OCI-LY7 (cell line): ENCODE measurements around the gene PDE5A. TPM values are rescaled to one million over a fixed set of nuclear protein-coding genes. Genes with fewer than 3 reads are reported as not detected.

Source experiments
- BruUV-seq: library from RNA; stranded (reverse); fragments of 400-500 nt; replicated peaks from 2 replicates; lab custom pipeline; 2021; lab: Mats Ljungman, UMichigan
- CTCF ChIA-PET: fragments of 300-600 bp; sonication (Branson Sonifier 250); formaldehyde crosslinking; loops from one replicate; lab custom pipeline; 2022; ENCODE audit warnings: antibody characterized with exemption; ENCODE audit not compliant: unreplicated experiment; lab: Charles Lee
- POLR2A ChIA-PET: fragments of 300-600 bp; sonication (Branson Sonifier 250); formaldehyde crosslinking; loops from one replicate; lab custom pipeline; 2022; ENCODE audit warnings: antibody characterized with exemption; lab: Charles Lee
- DNase-seq: peaks from one replicate; pipeline ENCODE4 v3.0.0-alpha.2; 2015; ENCODE audit warnings: low spot score
- H2AFZ ChIP-seq: fragments of 200-600 bp; sonication (generic), shearing (Covaris generic); 2 replicates; pipeline ENCODE4 v1.6.1; 2014; ENCODE audit warnings: mild to moderate bottlenecking, antibody characterized with exemption, low read length, moderate library complexity
- H3K27ac ChIP-seq: fragments of 200-600 bp; sonication (generic); 2 replicates; pipeline ENCODE4 v1.5.1; 2014; ENCODE audit warnings: mixed run types, low read depth, mild to moderate bottlenecking, moderate library complexity, low read length, inconsistent platforms; ENCODE audit not compliant: poor library complexity, severe bottlenecking
- H3K36me3 ChIP-seq: fragments of 200-600 bp; sonication (generic); 2 replicates; pipeline ENCODE4 v1.6.1; 2014; ENCODE audit warnings: mild to moderate bottlenecking, antibody characterized with exemption, low read length, moderate library complexity, mixed read lengths; ENCODE audit not compliant: insufficient read depth
- H3K4me1 ChIP-seq: fragments of 200-600 bp; sonication (generic); 2 replicates; pipeline ENCODE4 v1.5.1; 2014; ENCODE audit warnings: mild to moderate bottlenecking, low read length; ENCODE audit not compliant: insufficient read depth, poor library complexity, severe bottlenecking
- H3K4me2 ChIP-seq: fragments of 200-600 bp; sonication (generic); 2 replicates; pipeline ENCODE4 v1.6.1; 2014; ENCODE audit warnings: mild to moderate bottlenecking, low read length
- H3K4me3 ChIP-seq: fragments of 200-600 bp; sonication (generic); 2 replicates; pipeline ENCODE4 v1.5.1; 2014; ENCODE audit warnings: mild to moderate bottlenecking, low read depth, low read length; ENCODE audit not compliant: poor library complexity, severe bottlenecking
- H3K79me2 ChIP-seq: fragments of 200-600 bp; sonication (generic); 2 replicates; pipeline ENCODE4 v1.6.1; 2016; ENCODE audit warnings: low read depth, mild to moderate bottlenecking, low read length, moderate library complexity, mixed read lengths; ENCODE audit not compliant: insufficient read depth
- H3K9me2 ChIP-seq: fragments of 200-600 bp; sonication (generic); 2 replicates; pipeline ENCODE4 v1.6.1; 2016; ENCODE audit warnings: mild to moderate bottlenecking, low read length, mixed read lengths; ENCODE audit not compliant: insufficient read depth
- H3K9me3 ChIP-seq: fragments of 200-600 bp; sonication (generic); 2 replicates; pipeline ENCODE4 v1.6.1; 2014; ENCODE audit warnings: mild to moderate bottlenecking, mixed run types, low read length, mixed read lengths
- H4K20me1 ChIP-seq: fragments of 200-600 bp; sonication (generic); 2 replicates; pipeline ENCODE4 v1.6.1; 2014; ENCODE audit warnings: mild to moderate bottlenecking, antibody characterized with exemption, low read length, moderate library complexity, mixed read lengths; ENCODE audit not compliant: insufficient read depth
- EZH2phosphoT487 ChIP-seq: fragments of 200-600 bp; sonication (generic); IDR thresholded peaks from 2 replicates; pipeline ENCODE4 v1.6.1; 2018; ENCODE audit warnings: low read depth, borderline replicate concordance, mild to moderate bottlenecking, mixed run types, antibody characterized with exemption, low read length, moderate library complexity, mixed read lengths
- intact Hi-C: fragments of 100-400 bp; cut with micrococcal nuclease; formaldehyde crosslinking; loops from one replicate; pipeline ENCODE4 v1.10.0; 2022; ENCODE audit not compliant: unreplicated experiment
- total RNA-seq, 2 experiments: library from RNA; depleted of rRNA in 1 of 2; stranded (reverse); fragments of >200 nt in 1 of 2; shearing (Covaris generic) in 1 of 2; gene quantifications; 2 replicates each; pipeline ENCODE4 v1.2.3, GENCODE V29; 2014 to 2022
- TF ChIP-seq, protein P1 (sequence below): fragments of 200-600 bp; sonication (generic); conservative IDR thresholded peaks from 2 replicates; pipeline ENCODE4 v1.5.1; 2014; ENCODE audit warnings: mild to moderate bottlenecking, antibody characterized with exemption, low read length, moderate library complexity, mixed read lengths

PDE5A gene
- total RNA-seq, 2 experiments from 2014 or later = 0.22 to 1.4 TPM

DNA sequence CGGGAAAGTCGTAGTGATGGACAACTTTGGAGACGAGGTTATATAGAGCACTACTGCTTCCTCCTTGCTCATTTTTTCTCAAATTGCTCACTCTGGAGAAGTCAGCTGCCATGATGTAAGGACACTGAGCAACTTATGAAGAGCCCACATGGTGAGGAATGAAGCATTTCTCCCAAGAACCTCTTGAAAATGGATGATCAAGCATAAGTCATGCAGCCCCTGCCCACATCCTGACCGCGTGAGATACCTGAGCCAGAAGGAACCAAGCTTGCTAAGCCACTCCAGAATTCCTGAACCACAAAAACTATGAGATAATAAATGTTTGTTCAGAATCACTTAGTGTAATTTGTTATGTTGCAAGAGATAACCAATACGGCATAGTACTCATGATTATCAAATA, 42.8 kb downstream of the PDE5A start:
- no peak for DNase-seq
- H2AFZ ChIP-seq = no peak overlapping the region
- BruUV-seq = no TSS peak
- ChIA-PET CTCF (no interaction called here), POLR2A (no interaction called here)
- H3K4me1 ChIP-seq = no peaks in the 10 kb centered on the region
- H3K79me2 ChIP-seq = no peaks in the 10 kb centered on the region
- no peaks in the 10 kb centered on the region for H3K9me2 ChIP-seq
- no peaks in the 10 kb centered on the region for H3K36me3 ChIP-seq
- H3K4me3 ChIP-seq = no peak overlapping the region
- TF ChIP-seq, protein P1, sequence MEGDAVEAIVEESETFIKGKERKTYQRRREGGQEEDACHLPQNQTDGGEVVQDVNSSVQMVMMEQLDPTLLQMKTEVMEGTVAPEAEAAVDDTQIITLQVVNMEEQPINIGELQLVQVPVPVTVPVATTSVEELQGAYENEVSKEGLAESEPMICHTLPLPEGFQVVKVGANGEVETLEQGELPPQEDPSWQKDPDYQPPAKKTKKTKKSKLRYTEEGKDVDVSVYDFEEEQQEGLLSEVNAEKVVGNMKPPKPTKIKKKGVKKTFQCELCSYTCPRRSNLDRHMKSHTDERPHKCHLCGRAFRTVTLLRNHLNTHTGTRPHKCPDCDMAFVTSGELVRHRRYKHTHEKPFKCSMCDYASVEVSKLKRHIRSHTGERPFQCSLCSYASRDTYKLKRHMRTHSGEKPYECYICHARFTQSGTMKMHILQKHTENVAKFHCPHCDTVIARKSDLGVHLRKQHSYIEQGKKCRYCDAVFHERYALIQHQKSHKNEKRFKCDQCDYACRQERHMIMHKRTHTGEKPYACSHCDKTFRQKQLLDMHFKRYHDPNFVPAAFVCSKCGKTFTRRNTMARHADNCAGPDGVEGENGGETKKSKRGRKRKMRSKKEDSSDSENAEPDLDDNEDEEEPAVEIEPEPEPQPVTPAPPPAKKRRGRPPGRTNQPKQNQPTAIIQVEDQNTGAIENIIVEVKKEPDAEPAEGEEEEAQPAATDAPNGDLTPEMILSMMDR = no peak
- TF ChIP-seq EZH2phosphoT487 = no peak
- no peak overlapping the region for H3K4me2 ChIP-seq
- H3K9me3 ChIP-seq = no peaks in the 10 kb centered on the region
- H3K27ac ChIP-seq = no peak overlapping the region
- intact Hi-C loops = no loop called here
- H4K20me1 ChIP-seq = no peaks in the 10 kb centered on the region

DNA sequence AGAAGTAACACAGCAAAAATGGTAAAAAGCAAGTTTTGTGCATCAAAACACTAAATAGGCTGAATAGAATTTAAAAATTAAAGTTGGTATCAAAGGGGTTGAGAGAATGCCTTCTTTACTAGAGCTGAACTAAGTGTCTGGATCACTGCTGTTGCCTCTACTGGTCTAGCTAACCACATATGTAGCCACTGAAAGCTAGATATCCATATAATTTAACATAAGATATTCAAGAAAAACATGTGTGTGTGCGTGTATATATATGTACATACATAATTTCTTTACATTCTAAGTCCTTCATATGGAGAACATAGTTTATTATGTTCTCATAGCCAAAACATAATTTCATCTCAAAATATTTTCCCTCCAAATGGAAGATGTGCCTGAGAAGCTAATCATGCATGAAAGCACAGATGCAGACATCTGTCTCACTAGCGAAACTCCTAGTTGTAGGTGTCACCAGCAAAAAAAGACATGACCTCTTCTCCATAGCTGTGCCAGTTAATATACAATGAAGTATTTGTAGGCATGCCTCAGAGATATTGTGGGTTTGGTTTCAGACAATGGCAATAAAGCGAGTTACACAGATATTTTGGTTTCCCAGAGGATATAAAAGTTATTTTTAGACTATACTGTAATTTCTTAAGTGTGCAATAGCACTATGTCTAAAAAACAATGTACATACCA, 47.3 kb downstream of the PDE5A start:
- H2AFZ ChIP-seq = no peak overlapping the region
- TF ChIP-seq EZH2phosphoT487 = no peak
- TF ChIP-seq, protein P1 = no peak
- H3K9me3 ChIP-seq = no peaks in the 10 kb centered on the region
- no peak overlapping the region for H3K4me3 ChIP-seq
- ChIA-PET POLR2A (interaction anchor here (0.6 kb wide), 1 partner anchor 971 kb away, joined by 3 read pairs; no protein-coding TSS in a partner anchor), CTCF (no interaction called here)
- no peaks in the 10 kb centered on the region for H3K4me1 ChIP-seq
- H3K27ac ChIP-seq = no peak overlapping the region
- H3K9me2 ChIP-seq = no peaks in the 10 kb centered on the region
- intact Hi-C loops = no loop called here
- H4K20me1 ChIP-seq = no peaks in the 10 kb centered on the region
- no peak overlapping the region for H3K4me2 ChIP-seq
- DNase-seq = no peak
- H3K79me2 ChIP-seq = no peaks in the 10 kb centered on the region
- BruUV-seq = no TSS peak
- H3K36me3 ChIP-seq = no peaks in the 10 kb centered on the region

DNA sequence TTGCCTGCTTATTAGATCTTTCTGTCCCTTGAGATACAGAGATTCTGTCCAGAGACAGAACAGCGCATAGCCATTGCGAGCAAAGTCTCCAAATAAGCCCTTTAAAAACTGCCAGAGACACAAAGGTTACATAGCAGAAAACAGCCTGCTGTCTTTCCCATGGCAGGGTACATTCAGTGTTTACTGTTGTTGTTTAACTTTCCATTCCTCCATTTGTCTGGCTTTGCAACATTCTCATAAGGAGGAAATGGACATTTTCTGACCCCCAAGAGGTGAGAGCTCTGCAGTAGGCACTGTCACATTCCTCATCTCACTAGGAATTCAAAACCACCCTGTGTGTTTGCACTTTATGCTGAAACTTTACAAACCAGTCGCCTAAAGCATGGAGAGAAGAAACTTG, 48.3 kb downstream of the PDE5A start:
- no peaks in the 10 kb centered on the region for H3K9me2 ChIP-seq
- TF ChIP-seq, protein P1 = no peak
- no peak for TF ChIP-seq EZH2phosphoT487

More for the DNA sequence above, 48.3 kb downstream of the PDE5A start:
- BruUV-seq = no TSS peak
- Histone ChIP-seq H3K36me3 (no peaks in the 10 kb centered on the region), H3K4me3 (no peak overlapping the region), H2AFZ (no peak overlapping the region), H3K4me2 (no peak overlapping the region), H3K79me2 (no peaks in the 10 kb centered on the region), H3K4me1 (no peaks in the 10 kb centered on the region), H4K20me1 (no peaks in the 10 kb centered on the region), H3K9me3 (no peaks in the 10 kb centered on the region), H3K27ac (no peak overlapping the region)
- ChIA-PET CTCF (no interaction called here), POLR2A (no interaction called here)
- intact Hi-C loops = no loop called here
- DNase-seq = no peak
